ENCODE data around the gene PRMT1.

Gene PRMT1

GRCh38 chr19:49651820-49652550, 25.1 kb upstream of the PRMT1 start:
- DNase-seq = no peak

DNA sequence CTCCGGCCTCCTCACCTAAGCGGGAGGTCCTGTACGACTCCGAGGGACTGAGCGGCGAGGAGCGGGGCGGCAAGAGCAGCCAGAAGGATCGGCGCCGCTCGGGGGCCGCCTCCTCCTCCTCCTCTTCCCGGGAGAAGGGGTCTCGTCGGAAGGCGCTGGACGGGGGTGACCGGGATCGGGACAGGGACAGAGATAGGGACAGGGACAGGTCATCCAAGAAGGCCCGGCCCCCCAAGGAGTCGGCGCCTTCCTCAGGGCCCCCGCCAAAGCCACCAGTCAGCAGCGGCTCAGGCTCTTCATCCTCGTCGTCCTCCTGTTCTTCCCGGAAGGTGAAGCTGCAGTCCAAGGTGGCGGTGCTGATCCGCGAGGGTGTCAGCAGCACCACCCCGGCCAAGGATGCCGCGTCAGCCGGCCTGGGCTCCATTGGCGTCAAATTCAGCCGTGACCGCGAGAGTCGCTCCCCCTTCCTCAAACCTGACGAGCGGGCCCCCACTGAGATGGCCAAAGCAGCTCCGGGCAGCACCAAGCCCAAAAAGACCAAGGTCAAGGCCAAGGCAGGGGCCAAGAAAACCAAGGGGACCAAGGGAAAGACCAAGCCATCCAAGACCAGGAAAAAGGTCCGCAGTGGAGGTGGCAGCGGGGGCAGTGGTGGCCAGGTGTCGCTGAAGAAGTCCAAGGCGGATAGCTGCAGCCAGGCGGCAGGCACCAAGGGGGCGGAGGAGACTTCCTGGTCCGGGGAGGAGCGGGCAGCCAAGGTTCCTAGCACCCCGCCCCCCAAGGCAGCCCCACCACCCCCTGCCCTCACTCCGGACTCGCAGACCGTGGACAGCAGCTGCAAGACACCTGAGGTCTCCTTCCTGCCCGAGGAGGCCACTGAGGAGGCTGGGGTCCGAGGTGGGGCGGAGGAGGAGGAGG, 24.3 kb upstream of the PRMT1 start:
- no peak for DNase-seq

GRCh38 chr19:49653466-49653806, 23.6 kb upstream of the PRMT1 start:
- DNase-seq = no peak

GRCh38 chr19:49654581-49654980, 22.5 kb upstream of the PRMT1 start:
- no peak for DNase-seq

GRCh38 chr19:49655570-49656455, 21.3 kb upstream of the PRMT1 start:
- no peak for DNase-seq

GRCh38 chr19:49656456-49657109, 20.5 kb upstream of the PRMT1 start:
- DNase-seq = no peak

DNA sequence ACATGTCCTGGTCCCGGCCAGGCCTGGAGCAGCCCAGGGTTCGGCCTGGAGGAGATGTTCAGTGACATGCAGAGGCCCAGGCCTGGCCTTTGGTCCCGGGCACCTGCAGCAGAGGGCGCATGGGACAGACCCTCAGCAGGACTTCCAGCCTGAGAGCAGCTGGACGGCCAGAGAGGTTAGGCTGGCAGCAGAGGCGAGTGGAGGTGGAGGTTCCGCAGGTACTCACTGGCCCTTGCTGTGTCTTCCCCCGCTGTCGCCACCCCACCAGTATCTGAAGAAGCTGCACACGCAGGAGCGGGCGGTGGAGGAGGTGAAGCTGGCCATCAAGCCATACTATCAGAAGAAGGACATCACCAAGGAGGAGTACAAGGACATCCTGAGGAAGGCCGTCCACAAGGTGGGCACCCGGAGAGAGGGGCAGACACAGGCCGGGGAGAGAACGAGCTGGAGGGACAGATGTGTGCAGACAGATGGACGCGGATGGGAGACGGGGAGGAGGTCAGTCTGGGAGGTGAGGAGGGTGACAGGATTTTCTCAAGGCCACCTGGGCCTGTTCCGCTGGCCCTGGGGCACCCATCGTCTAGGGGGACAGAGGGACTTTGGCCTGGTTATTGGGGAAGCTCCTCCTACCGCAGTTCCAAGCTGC, 19.5 kb upstream of the PRMT1 start:
- no peak for DNase-seq

GRCh38 chr19:49658139-49658517, 18.9 kb upstream of the PRMT1 start:
- no peak for DNase-seq

DNA sequence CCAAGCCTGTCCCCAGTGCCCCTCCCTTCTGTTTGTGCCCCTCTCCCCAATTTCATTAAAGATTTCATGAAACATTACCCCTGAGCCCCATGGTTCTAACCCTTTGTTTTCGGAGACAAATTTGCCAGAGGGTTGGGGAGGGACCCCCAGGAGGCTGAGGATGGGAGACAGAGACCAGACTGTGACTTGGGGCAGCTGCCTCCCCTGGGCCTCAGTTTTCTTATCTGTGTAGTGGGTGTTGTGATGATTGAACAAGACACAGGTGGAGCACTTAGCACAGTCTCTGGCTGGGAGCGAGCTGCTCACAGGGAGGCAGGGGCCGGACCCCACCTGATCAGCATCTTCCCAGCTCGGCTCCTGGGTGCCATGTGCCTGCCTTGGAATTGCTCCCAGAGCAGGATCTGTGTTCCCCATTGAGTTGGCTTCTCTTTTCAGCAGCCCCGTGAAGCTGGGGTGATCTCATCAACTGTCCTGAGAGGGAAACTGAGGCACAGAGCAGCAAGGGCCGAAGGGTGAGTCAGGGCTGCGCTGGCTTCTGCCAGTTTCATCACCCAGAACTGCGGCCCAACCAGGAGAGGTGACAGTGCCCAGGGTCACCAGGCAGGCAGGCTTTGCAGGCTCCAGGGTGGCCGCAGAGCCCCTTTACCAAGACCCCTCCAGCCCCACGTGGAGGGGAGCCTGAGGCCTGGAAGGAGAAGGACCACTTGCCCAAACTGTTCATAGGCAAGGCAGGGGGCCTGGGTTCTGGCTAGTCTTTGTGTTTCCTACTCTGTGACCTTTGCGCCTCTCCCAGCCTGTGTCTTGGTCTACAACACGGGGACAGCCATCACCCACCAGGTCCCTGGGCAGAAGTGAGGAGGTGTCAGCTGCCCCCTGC, 18.3 kb upstream of the PRMT1 start:
- DNase-seq = no peak

DNA sequence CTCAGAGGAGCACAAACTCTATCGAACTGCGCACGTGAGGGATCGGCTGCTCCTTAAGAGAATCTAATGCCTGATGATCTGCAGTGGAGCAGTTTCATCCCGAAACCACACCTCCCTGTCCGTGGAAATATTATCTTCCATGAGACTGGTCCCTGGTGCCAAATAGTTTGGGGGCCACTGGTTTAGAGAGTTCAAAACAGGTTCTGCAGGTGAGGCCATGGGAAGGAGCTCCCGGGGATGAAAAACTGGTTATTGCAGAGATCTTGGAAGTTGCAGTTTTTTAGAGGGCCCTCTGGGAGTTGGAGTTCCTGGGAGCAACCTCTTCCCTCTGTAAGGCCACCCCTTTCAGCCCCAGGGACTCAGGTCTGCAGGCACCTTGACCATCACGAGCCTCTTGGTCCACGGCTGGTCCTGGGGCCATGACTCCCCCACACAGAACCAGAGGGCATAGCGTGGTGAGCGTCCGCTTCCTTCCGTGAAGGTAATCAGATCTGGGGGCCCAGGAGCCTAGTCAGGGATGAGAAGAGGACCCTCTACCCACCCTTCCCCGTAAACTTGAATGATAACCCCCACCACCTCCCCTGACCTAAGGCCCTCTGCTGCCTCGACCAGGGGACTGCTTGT, 16.6 kb upstream of the PRMT1 start:
- DNase-seq = no peak

DNA sequence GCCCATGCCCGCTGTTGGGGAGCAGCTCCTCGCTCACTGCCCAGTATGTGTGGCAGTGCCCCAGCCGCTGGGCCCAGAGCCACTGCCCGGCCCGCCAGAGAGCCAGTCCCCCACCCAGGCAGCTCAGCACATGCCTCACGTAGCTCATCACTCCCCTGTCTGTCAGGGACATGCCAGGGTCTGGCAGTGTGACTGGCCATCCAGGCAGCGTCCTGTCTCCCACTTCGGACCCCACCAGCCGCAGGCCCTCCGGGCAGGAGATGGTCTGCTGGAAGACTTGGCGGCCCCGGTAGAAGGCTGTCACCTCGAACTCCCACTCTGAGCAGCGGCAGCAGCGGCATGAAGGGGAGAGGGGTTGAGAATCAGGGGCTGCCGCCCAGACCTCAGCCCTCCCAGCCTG, 15.1 kb upstream of the PRMT1 start:
- no peak for DNase-seq

DNA sequence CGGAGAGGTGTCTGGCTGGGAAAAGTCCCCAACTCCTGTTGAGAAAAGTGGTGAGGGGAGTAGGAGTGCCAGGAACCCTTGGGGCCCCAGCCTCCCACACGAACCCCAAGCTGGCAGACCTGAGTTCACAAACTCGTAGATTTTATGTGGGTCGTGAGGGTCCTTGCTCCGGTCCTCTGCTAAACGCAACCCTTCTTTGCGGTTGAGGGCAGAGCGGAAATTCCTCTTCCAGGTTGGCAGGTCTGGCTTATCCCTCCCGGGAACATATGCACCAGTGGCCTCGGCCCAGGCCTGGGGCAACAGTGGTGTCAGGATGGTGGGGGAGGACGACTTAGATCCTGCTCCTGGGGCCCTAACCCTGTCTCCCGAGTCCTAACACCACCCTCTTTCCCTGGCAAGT, 13.8 kb upstream of the PRMT1 start:
- DNase-seq = no peak

GRCh38 chr19:49664171-49665035, 12.7 kb upstream of the PRMT1 start:
- peak; percentile 91 to 94 for DNase-seq

GRCh38 chr19:49665036-49665350, 12.1 kb upstream of the PRMT1 start:
- DNase-seq = no peak

DNA sequence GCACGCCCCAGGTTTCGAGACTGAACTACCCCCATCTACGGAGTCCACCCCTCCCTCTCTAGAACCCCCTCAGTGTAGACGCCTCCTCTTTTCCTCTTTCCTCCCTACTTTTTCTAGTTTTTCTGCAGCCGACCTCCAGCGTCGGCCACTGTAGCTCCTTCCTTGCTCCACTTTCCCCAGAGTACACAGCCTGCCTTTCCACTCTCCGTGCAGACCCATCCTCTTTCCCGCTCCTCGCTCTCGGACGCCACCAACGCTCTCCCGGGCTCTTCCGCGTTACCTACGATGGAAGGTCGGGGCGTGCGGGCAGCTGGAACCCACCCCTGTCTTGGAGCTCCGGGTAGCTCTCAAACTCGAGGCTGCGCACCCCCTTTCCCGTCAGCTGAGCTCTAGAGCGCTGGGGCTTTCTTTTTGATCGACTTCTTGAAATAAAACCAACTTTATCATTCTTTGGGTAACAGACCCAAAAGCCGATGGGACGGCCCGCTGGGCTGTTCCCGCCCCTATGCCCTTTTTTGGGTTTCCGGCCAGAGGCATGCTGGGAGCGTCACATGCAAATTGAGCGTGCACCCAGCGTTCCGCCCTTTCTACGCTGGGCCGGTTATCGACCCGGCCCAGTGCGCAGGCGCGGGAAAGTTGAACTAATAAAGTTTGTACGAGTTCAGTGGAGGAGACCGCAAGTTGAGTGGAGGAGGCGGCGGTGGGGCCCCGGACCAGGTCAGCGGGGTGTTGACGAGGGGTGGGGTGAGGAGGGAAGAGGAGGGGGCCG, 11.5 kb upstream of the PRMT1 start, which contains the start of the genes BCL2L12 and IRF3:
Gene BCL2L12, plus strand, starts transcription at position 583 of the 769 bp plus-strand sequence. CDS start 760 bp downstream, outside the sequence.
Gene IRF3, minus strand, starts transcription at position 507 of the 769 bp plus-strand sequence. CDS start 1,019 bp downstream, outside the sequence.
- peak; percentile 99 to 100 for DNase-seq

DNA sequence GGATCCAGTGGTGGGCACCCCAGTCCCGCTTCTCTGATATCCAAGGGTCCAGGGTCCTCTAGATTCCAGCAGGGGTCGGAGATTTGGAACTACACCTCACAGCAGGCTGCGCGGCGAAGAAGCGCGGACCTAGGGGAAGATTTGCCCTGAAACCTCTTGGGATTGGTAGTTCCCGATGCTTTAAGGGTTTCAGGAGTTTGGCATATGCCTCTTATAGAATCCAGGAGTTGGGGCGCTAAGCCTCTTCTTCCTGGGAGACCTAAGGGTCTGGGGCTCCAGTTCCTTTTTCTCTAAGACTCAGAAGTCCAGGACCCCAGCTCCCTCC, 11.0 kb upstream of the PRMT1 start:
- DNase-seq = no peak

DNA sequence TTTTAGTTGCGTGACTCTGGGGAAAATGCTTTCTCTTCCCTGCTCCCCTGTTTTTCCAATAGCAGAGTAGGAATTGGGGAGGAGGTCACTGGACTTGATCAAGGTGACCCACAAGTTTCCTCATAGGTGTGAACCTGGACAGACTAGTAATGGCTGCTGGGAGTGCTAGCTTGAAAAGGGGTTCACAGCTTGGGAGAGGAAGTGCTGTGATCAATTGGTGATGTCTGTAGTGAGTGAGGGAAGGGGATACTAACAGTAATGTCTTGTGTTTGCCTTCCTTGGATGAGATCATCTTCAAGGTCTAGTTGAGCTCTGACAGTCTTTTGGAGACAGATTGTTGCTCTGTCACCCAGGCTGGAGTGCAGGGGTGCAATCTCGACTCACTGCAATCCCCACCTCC, 9.6 kb upstream of the PRMT1 start:
- DNase-seq = no peak

GRCh38 chr19:49669516-49669915, 7.6 kb upstream of the PRMT1 start:
- DNase-seq = no peak
